GM12878 (cell line): Measurements from ENCODE around the gene TNF. TPM values are rescaled to one million over a fixed set of nuclear protein-coding genes. Genes with fewer than 3 reads are reported as not detected.

Experiments used
- ASH2L ChIP-seq: fragments of 300-600, 200-600 bp; sonication (generic); IDR thresholded peaks from 2 replicates; pipeline ENCODE4 v1.6.1; 2017; ENCODE audit warnings: low read depth, mild to moderate bottlenecking, borderline replicate concordance
- CTCF ChIP-seq, 3 experiments: IDR thresholded peaks in 2 of 3; conservative IDR thresholded peaks in 1 of 3; 2 replicates each; pipeline ENCODE4 v1.5.1; 2011; ENCODE audit warnings: low read depth in 3 of 3, low read length in 3 of 3, mild to moderate bottlenecking in 3 of 3, control low read depth in 2 of 3, moderate library complexity in 2 of 3, inconsistent platforms in 1 of 3, mixed read lengths in 1 of 3; ENCODE audit not compliant: control insufficient read depth in 2 of 3, insufficient read depth in 1 of 3; ENCODE audit errors: extremely low read depth in 1 of 3
- CUX1 ChIP-seq: IDR thresholded peaks from 2 replicates; pipeline ENCODE4 v1.6.1; 2012; ENCODE audit warnings: improper control_type of control experiment, low read depth, low read length; ENCODE audit not compliant: insufficient replicate concordance
- HSF1 ChIP-seq: fragments of 150-350 bp; IDR thresholded peaks from 2 replicates; pipeline ENCODE4 v1.6.1; 2014; ENCODE audit warnings: mild to moderate bottlenecking, low read depth, low read length
- POLR2A ChIP-seq: IDR thresholded peaks from 2 replicates; pipeline ENCODE4 v1.6.1; 2011; ENCODE audit warnings: low read depth, mild to moderate bottlenecking, low read length
- RELB ChIP-seq: fragments of 450-650 bp; IDR thresholded peaks from 2 replicates; pipeline ENCODE4 v1.6.1; 2017; ENCODE audit warnings: low read depth, mild to moderate bottlenecking, moderate library complexity
- TAF1 ChIP-seq: IDR thresholded peaks from 2 replicates; pipeline ENCODE4 v1.6.1; 2011; ENCODE audit warnings: mild to moderate bottlenecking, low read depth, low read length, borderline replicate concordance
- WRNIP1 ChIP-seq: IDR thresholded peaks from 2 replicates; pipeline ENCODE4 v1.6.1; 2011; ENCODE audit warnings: low read depth, low read length, improper control_type of control experiment, borderline replicate concordance
- polyA plus RNA-seq, 11 experiments: library from polyadenylated mRNA; depleted of rRNA in 4 of 11; unstranded in 6 of 11; stranded (reverse) in 5 of 11; fragments of >200 nt; fragmentation: Nextera tagmentation in 4 of 11; fragmentation: Illumina TruSeq in 1 of 11; extraction: Ambion mirVana in 4 of 11; extraction: Trizol in 1 of 11; gene quantifications; 1 replicate in 1 of 11; 2 replicates in 10 of 11; pipeline versions ENCODE4 v1.2.1 to v1.2.3, GENCODE V29; 2011 to 2016; ENCODE audit warnings: inconsistent platforms in 2 of 11, missing spikeins in 2 of 11, low read depth in 1 of 11
- total RNA-seq, 4 experiments: library from RNA; depleted of rRNA in 3 of 4; stranded (reverse); fragments of >200 nt in 3 of 4; fragmentation: Illumina TruSeq in 1 of 4; extraction: Trizol in 1 of 4; gene quantifications; 2 replicates each; pipeline versions ENCODE4 v1.2.1 to v1.2.3, GENCODE V29; 2013 to 2021

Gene TNF
- total and polyA plus RNA-seq, 10 of the 15 experiments (the other 5 are each of a cell fraction or from before 2014, with no cell fraction given), result 18.0 to 94.8 (median 61.9) TPM

GRCh38 chr6:31615748-31616147 lies 40.4 kb downstream of the TNF start (continued):
- no peak for TF ChIP-seq ASH2L
- 0 out of 2 replicates have a peak, but pooled peaks have one; percentile 13 for TF ChIP-seq TAF1
- no peak for TF ChIP-seq WRNIP1
- TF ChIP-seq CTCF (IDR thresholded peaks at IDR 0.05 in 2 of 3, conservative IDR thresholded peaks at IDR 0.05 in 1 of 3; ENCODE audit: control insufficient read depth in 2 of 3, extremely low read depth in 1 of 3, insufficient read depth in 1 of 3, low read depth in 3 of 3, low read length in 3 of 3), result no peak
- TF ChIP-seq CUX1, result no peak
- peak; percentile 58; the same call in 1 of the 2 replicates for TF ChIP-seq POLR2A
- TF ChIP-seq HSF1, result no peak
- TF ChIP-seq RELB, result 0 out of 2 replicates have a peak, but pooled peaks have one; percentile 24
